Measurements from ENCODE around the gene UNKL.

GRCh38 chr16:1452530-1452929, 38.0 kb upstream of the UNKL start:
- no peak for TF ChIP-seq CTCF (IDR thresholded peaks at IDR 0.05 in 4 of 5, conservative IDR thresholded peaks at IDR 0.05 in 1 of 5)
- TF ChIP-seq POLR2A (IDR thresholded peaks at IDR 0.05), result no peak
